GM12878 (cell line): ENCODE results near the gene SPATA32. TPM values are rescaled to one million over a fixed set of nuclear protein-coding genes. Genes with fewer than 3 reads are reported as not detected.

Experiments used
- ATAC-seq: fragments of 200-7000 bp; cut with Tn5 transposase; 3 replicates; pipeline ENCODE4 v1.9.1; 2020; ENCODE audit warnings: mild to moderate bottlenecking, moderate library complexity
- BruUV-seq: library from RNA; stranded (reverse); fragments of 400-500 nt; replicated peaks from 2 replicates; lab custom pipeline; 2021; lab: Mats Ljungman, UMichigan
- CTCF ChIA-PET: fragments of 300-600 bp; sonication (Branson Sonifier 250); formaldehyde crosslinking; extraction: SDS; loops from one replicate; lab custom pipeline; 2021; ENCODE audit warnings: inconsistent platforms; lab: Yijun Ruan, JAX
- POLR2A ChIA-PET: fragments of 350-600 bp; formaldehyde crosslinking; extraction: SDS; loops from one replicate; lab custom pipeline; 2021; ENCODE audit warnings: inconsistent platforms; lab: Charles Lee
- RAD21 ChIA-PET: fragments of 300-600 bp; sonication (Branson Sonifier 250); formaldehyde crosslinking; loops from one replicate; lab custom pipeline; 2023; ENCODE audit warnings: antibody characterized with exemption; ENCODE audit not compliant: unreplicated experiment; lab: Charles Lee
- SMC1A ChIA-PET: fragments of 300-600 bp; sonication (Branson Sonifier 250); formaldehyde crosslinking; loops from one replicate; lab custom pipeline; 2023; ENCODE audit not compliant: unreplicated experiment, uncharacterized antibody; lab: Charles Lee
- DNase-seq: peaks from one replicate; pipeline ENCODE4 v3.0.0-alpha.2; 2011; ENCODE audit warnings: low read depth, low spot score
- FAIRE-seq: peaks from 3 replicates; lab custom pipeline; 2011; peaks lifted over from hg19 to GRCh38; lab: Jason Lieb, UNC
- H2AFZ ChIP-seq: 2 replicates; pipeline ENCODE4 v1.6.0; 2011; ENCODE audit warnings: low read depth, low read length, control low read depth; ENCODE audit not compliant: control insufficient read depth
- H3K27ac ChIP-seq: 2 replicates; pipeline ENCODE4 v1.5.1; 2011; ENCODE audit warnings: control low read depth; ENCODE audit not compliant: control insufficient read depth, insufficient read depth
- H3K27me3 ChIP-seq, 2 experiments: replicated peaks in 1 of 2; 2 replicates each; pipeline versions ENCODE4 v1.6.0 to v1.6.1; 2011; ENCODE audit warnings: low read length in 1 of 2; ENCODE audit not compliant: control insufficient read depth in 2 of 2, insufficient read depth in 2 of 2
- H3K36me3 ChIP-seq, 2 experiments: 2 replicates each; pipeline ENCODE4 v1.5.1; 2011; ENCODE audit warnings: low read length in 1 of 2; ENCODE audit not compliant: control insufficient read depth in 2 of 2, insufficient read depth in 2 of 2
- H3K4me1 ChIP-seq: 2 replicates; pipeline ENCODE4 v1.6.1; 2011; ENCODE audit warnings: mild to moderate bottlenecking, low read length, moderate library complexity, mixed read lengths; ENCODE audit not compliant: control insufficient read depth, insufficient read depth
- H3K4me2 ChIP-seq: 2 replicates; pipeline ENCODE4 v1.6.0; 2011; ENCODE audit warnings: control low read depth; ENCODE audit not compliant: control insufficient read depth, insufficient read depth
- H3K4me3 ChIP-seq: fragments of 200-600 bp; sonication (generic); 2 replicates; pipeline ENCODE4 v1.5.1; 2016
- H3K79me2 ChIP-seq: 2 replicates; pipeline ENCODE4 v1.6.0; 2011; ENCODE audit warnings: low read length; ENCODE audit not compliant: control insufficient read depth, insufficient read depth
- H3K9ac ChIP-seq: 2 replicates; pipeline ENCODE4 v1.8.0; 2011; ENCODE audit warnings: low read length, control low read depth, mixed read lengths; ENCODE audit not compliant: control insufficient read depth, insufficient read depth
- H3K9me3 ChIP-seq: replicated peaks from 3 replicates; pipeline ENCODE4 v1.5.1; 2011; ENCODE audit warnings: mild to moderate bottlenecking, low read length; ENCODE audit not compliant: control insufficient read depth, insufficient read depth
- H4K20me1 ChIP-seq: 2 replicates; pipeline ENCODE4 v1.6.0; 2011; ENCODE audit not compliant: control insufficient read depth, insufficient read depth
- CUX1 ChIP-seq: IDR thresholded peaks from 2 replicates; pipeline ENCODE4 v1.6.1; 2012; ENCODE audit warnings: improper control_type of control experiment, low read depth, low read length; ENCODE audit not compliant: insufficient replicate concordance
- KLF5 ChIP-seq: fragments of 450-650 bp; IDR thresholded peaks from 2 replicates; pipeline ENCODE4 v1.6.1; 2014; ENCODE audit warnings: mild to moderate bottlenecking; ENCODE audit not compliant: partially characterized antibody
- NR2C2 ChIP-seq: IDR thresholded peaks from 2 replicates; pipeline ENCODE4 v1.6.1; 2011; ENCODE audit warnings: borderline replicate concordance, low read depth; ENCODE audit not compliant: control insufficient read depth, insufficient read length
- POLR2A ChIP-seq: IDR thresholded peaks from 2 replicates; pipeline ENCODE4 v1.6.1; 2011; ENCODE audit warnings: low read depth, mild to moderate bottlenecking, low read length
- STAT1 ChIP-seq: fragments of 450-650 bp; conservative IDR thresholded peaks from 2 replicates; pipeline ENCODE4 v1.6.1; 2014; ENCODE audit warnings: antibody characterized with exemption, mild to moderate bottlenecking
- YBX1 ChIP-seq: fragments of 450-650 bp; IDR thresholded peaks from 2 replicates; pipeline ENCODE4 v1.6.1; 2016; ENCODE audit warnings: antibody characterized with exemption
- ZBTB11 ChIP-seq: fragments of 450-650 bp; formaldehyde crosslinking; IDR thresholded peaks from 2 replicates; pipeline ENCODE4 v1.5.0; 2022; ENCODE audit warnings: mild to moderate bottlenecking, missing genetic modification characterization
- WGBS: methylation state at CpG from one replicate; pipeline ENCODE4 v1.1.6; 2016; ENCODE audit warnings: low lambda C conversion rate; ENCODE audit not compliant: insufficient replicate concordance, insufficient coverage; ENCODE audit errors: missing lambda C conversion rate; 5-methylcytosine and 5-hydroxymethylcytosine counted together
- in situ Hi-C: fragments of 300-500 bp; cut with MboI; formaldehyde crosslinking; loops from 9 replicates; pipeline ENCODE4 v1.14.3; 2018; ENCODE audit warnings: mixed read lengths
- intact Hi-C: fragments of 100-400 bp; cut with micrococcal nuclease; formaldehyde crosslinking; loops from one replicate; pipeline ENCODE4 v1.14.2; 2022; ENCODE audit not compliant: unreplicated experiment
- polyA plus RNA-seq, 11 experiments: library from polyadenylated mRNA; depleted of rRNA in 4 of 11; unstranded in 6 of 11; stranded (reverse) in 5 of 11; fragments of >200 nt; fragmentation: Nextera tagmentation in 4 of 11; fragmentation: Illumina TruSeq in 1 of 11; extraction: Ambion mirVana in 4 of 11; extraction: Trizol in 1 of 11; gene quantifications; 1 replicate in 1 of 11; 2 replicates in 10 of 11; pipeline versions ENCODE4 v1.2.1 to v1.2.3, GENCODE V29; 2011 to 2016; ENCODE audit warnings: inconsistent platforms in 2 of 11, missing spikeins in 2 of 11, low read depth in 1 of 11
- total RNA-seq, 4 experiments: library from RNA; depleted of rRNA in 3 of 4; stranded (reverse); fragments of >200 nt in 3 of 4; fragmentation: Illumina TruSeq in 1 of 4; extraction: Trizol in 1 of 4; gene quantifications; 2 replicates each; pipeline versions ENCODE4 v1.2.1 to v1.2.3, GENCODE V29; 2013 to 2021

Gene SPATA32
- total and polyA plus RNA-seq, 10 of the 15 experiments (the other 5 are each of a cell fraction or from before 2014, with no cell fraction given) = 0.03 to 0.35 (median 0.11) TPM; not detected in 3

- no peak overlapping the region for H3K9ac ChIP-seq
- RAD21 ChIA-PET = interaction anchor here (0.8 to 1.8 kb wide), 4 partner anchors 20 to 37 kb away, joined by 3 to 5 read pairs (median 4); no protein-coding TSS in a partner anchor
- H3K79me2 ChIP-seq = no peaks in the 10 kb centered on the region
- no peak for FAIRE-seq
- WGBS = 97% methylated on average over 8 of the region's 8 CpGs
- no peak overlapping the region for H3K27ac ChIP-seq
- CTCF ChIA-PET = interaction anchor here (1.1 to 1.6 kb wide), 4 partner anchors 9 to 120 kb away, joined by 3 to 5 read pairs (median 4); partner anchors contain the start of gene ACBD4
- no peaks in the 10 kb centered on the region for H3K9me3 ChIP-seq
- peaks cover 4% of the 10 kb centered on the region; the same call in 1 of the 2 replicates for H3K4me1 ChIP-seq
- no peak overlapping the region for H2AFZ ChIP-seq
- H4K20me1 ChIP-seq = no peaks in the 10 kb centered on the region
- in situ Hi-C loops = loop anchor here (25.0 kb wide), 1 partner anchor 357 kb away; no protein-coding TSS in a partner anchor
- BruUV-seq = no TSS peak
- H3K36me3 ChIP-seq = peaks cover 0 to 3% of the 10 kb centered on the region in 2 experiments; a peak in 3 of 4 replicates
- no peak overlapping the region for H3K4me3 ChIP-seq
- no peak for DNase-seq
- H3K4me2 ChIP-seq = no peak overlapping the region
- no peaks in the 10 kb centered on the region for H3K27me3 ChIP-seq
- TF ChIP-seq NR2C2 = no peak
- 0 out of 2 replicates have a peak, but pooled peaks have one; percentile 7 for TF ChIP-seq POLR2A
- TF ChIP-seq, all 136 proteins: peak for 1
- ChIA-PET POLR2A (interaction anchor here (0.5 kb wide), 1 partner anchor 1069 kb away, joined by 5 read pairs; no protein-coding TSS in a partner anchor), SMC1A (interaction anchor here (1.3 kb wide), 1 partner anchor 22 kb away, joined by 4 read pairs; no protein-coding TSS in a partner anchor)
- intact Hi-C loops = no loop called here
- no peak for ATAC-seq
Observed at GRCh38 chr17:45255358-45255757, 6.5 kb downstream of the SPATA32 start.

- SMC1A ChIA-PET = no interaction called here
- H3K9ac ChIP-seq = no peak overlapping the region
- WGBS = 77% methylated on average over 4 of the region's 4 CpGs
- ATAC-seq (no peak), FAIRE-seq (no peak), DNase-seq (no peak)
- H3K27me3 ChIP-seq = no peaks in the 10 kb centered on the region
- H4K20me1 ChIP-seq = no peaks in the 10 kb centered on the region
- H3K36me3 ChIP-seq = peaks cover 0 to 3% of the 10 kb centered on the region in 2 experiments; a peak in 3 of 4 replicates
- in situ Hi-C loops = loop anchor here (25.0 kb wide), 1 partner anchor 358 kb away; no protein-coding TSS in a partner anchor
- H3K79me2 ChIP-seq = peaks cover 3% of the 10 kb centered on the region
- RAD21 ChIA-PET = interaction anchor here (0.8 kb wide), 1 partner anchor 136 kb away, joined by 3 read pairs; no protein-coding TSS in a partner anchor
- H3K4me1 ChIP-seq = peaks cover 11% of the 10 kb centered on the region
- H3K9me3 ChIP-seq = no peaks in the 10 kb centered on the region
- H3K4me3 ChIP-seq = no peak overlapping the region
- no peak overlapping the region for H2AFZ ChIP-seq
- CTCF ChIA-PET = interaction anchor here (1.1 to 1.6 kb wide), 3 partner anchors 19 to 131 kb away, joined by 3 to 9 read pairs (median 4); partner anchors contain the start of gene ACBD4
- H3K4me2 ChIP-seq = no peak overlapping the region
- BruUV-seq = no TSS peak
- H3K27ac ChIP-seq = no peak overlapping the region
- POLR2A ChIA-PET = interaction anchor here (1.1 to 1.2 kb wide), 2 partner anchors 13 to 105 kb away, joined by 3 to 5 read pairs; partner anchors contain the start of gene HEXIM1
- intact Hi-C loops = no loop called here
- no peak for TF ChIP-seq YBX1
- no peak for TF ChIP-seq KLF5
- no peak for TF ChIP-seq ZBTB11 (CRISPR knock-in tag)
- no peak for TF ChIP-seq CUX1
- no peak for TF ChIP-seq STAT1
Observed at GRCh38 chr17:45253879-45254278, 8.0 kb downstream of the SPATA32 start.
